Right lobe of liver (tissue), 4 donors: Measurements from ENCODE around the gene APBB2.

ENCODE experiments used
- POLR2A ChIP-seq: fragments of 450-650 bp; IDR thresholded peaks from one replicate; pipeline ENCODE4 v1.6.1; 2017; ENCODE audit warnings: antibody characterized with exemption, mild to moderate bottlenecking
- TF ChIP-seq, protein P1 (sequence below), 4 donors: fragments of 200-600 bp in 3 of 4; fragments of 450-650 bp in 1 of 4; IDR thresholded peaks; one replicate each; pipeline versions ENCODE4 v1.5.1 to v1.8.0; 2016 to 2022; ENCODE audit warnings: antibody characterized with exemption in 4 of 4, mild to moderate bottlenecking in 2 of 4
- donor health status: DM: no; HTN: no; CAD: no.
- donor health status: DM: no; HTN: no; CAD: no.
- donor health status: DM: no; HTN: yes; CAD: no.

DNA sequence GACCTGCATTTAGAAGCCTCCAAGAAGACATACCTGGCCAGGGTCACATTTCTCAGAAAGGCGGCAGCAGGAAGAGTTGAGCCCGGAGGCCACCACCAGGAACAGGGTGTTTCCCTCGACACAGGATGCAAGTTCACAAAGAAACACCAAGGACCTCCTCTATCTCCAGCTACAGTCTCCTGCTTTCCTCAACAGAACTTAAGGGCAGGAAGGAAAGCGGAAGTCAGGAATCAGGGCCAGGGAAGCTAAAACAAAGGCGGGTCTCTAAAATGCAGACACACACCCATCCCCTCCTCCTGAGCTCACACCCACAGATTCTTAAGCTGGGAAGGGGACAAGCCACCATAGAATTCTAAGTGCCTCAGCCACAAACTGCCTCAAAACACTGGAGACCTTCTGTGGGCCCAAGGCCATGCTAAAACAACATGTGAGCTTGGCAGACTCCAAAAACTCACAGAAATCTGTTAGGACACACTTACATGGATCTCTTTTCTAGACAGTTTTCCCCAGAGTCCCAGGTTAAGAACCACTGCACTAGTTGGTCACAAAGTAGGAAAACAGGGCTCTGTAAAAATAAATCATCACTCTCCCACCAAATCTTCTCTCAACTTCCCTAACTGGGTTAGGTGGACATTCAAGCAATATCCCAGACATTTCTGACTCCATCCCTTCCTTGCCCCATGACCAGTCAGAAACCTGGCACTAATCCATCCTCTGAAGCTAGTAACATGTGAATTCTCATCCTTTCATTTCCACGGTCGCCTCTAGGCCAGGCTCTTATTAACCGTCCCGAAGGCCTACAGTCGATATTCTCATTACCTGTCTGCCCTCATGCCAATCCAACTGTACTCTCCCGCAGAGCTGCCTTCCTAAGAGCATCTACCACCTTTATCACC, 163.2 kb downstream of the APBB2 start:
- TF ChIP-seq POLR2A, result no peak
- TF ChIP-seq, protein P1, sequence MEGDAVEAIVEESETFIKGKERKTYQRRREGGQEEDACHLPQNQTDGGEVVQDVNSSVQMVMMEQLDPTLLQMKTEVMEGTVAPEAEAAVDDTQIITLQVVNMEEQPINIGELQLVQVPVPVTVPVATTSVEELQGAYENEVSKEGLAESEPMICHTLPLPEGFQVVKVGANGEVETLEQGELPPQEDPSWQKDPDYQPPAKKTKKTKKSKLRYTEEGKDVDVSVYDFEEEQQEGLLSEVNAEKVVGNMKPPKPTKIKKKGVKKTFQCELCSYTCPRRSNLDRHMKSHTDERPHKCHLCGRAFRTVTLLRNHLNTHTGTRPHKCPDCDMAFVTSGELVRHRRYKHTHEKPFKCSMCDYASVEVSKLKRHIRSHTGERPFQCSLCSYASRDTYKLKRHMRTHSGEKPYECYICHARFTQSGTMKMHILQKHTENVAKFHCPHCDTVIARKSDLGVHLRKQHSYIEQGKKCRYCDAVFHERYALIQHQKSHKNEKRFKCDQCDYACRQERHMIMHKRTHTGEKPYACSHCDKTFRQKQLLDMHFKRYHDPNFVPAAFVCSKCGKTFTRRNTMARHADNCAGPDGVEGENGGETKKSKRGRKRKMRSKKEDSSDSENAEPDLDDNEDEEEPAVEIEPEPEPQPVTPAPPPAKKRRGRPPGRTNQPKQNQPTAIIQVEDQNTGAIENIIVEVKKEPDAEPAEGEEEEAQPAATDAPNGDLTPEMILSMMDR (IDR thresholded peaks at IDR 0.05), result no peak
